ENCODE data around the gene CNNM1.

- TF ChIP-seq, protein P1, sequence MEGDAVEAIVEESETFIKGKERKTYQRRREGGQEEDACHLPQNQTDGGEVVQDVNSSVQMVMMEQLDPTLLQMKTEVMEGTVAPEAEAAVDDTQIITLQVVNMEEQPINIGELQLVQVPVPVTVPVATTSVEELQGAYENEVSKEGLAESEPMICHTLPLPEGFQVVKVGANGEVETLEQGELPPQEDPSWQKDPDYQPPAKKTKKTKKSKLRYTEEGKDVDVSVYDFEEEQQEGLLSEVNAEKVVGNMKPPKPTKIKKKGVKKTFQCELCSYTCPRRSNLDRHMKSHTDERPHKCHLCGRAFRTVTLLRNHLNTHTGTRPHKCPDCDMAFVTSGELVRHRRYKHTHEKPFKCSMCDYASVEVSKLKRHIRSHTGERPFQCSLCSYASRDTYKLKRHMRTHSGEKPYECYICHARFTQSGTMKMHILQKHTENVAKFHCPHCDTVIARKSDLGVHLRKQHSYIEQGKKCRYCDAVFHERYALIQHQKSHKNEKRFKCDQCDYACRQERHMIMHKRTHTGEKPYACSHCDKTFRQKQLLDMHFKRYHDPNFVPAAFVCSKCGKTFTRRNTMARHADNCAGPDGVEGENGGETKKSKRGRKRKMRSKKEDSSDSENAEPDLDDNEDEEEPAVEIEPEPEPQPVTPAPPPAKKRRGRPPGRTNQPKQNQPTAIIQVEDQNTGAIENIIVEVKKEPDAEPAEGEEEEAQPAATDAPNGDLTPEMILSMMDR (IDR thresholded peaks at IDR 0.05): no peak
- no peak for TF ChIP-seq POLR2AphosphoS5 (IDR thresholded peaks at IDR 0.05)
- no peak for TF ChIP-seq POLR2A (IDR thresholded peaks at IDR 0.05)
Measured at GRCh38 chr10:99387541-99387940, 58.4 kb downstream of the CNNM1 start.
